ENCODE data around the gene CCDC142. TPM values are rescaled to one million over a fixed set of nuclear protein-coding genes. Genes with fewer than 3 reads are reported as not detected.

CCDC142 gene
- total RNA-seq, 4 donors from 2014 or later = 60.6 to 132 (median 94.7) TPM

GRCh38 chr2:74511104-74511989 is 28.5 kb upstream of the CCDC142 start:
- Histone ChIP-seq H3K4me3 (no peak overlapping the region), H3K27ac (no peak overlapping the region), H3K4me1 (peaks cover 4 to 41% (median 27%) of the 10 kb centered on the region in 4 donors), H3K27me3 (peaks cover 0 to 50% of the 10 kb centered on the region in 2 donors), H3K9me3 (peaks cover 0 to 2% (median 0%) of the 10 kb centered on the region in 4 donors), H3K36me3 (no peaks in the 10 kb centered on the region)
- no peak for TF ChIP-seq CTCF (IDR thresholded peaks at IDR 0.05)
- no peak for TF ChIP-seq POLR2A (IDR thresholded peaks at IDR 0.05)
- DNase-seq = peak in 1 of 3 donors; percentile 10

GRCh38 chr2:74510272-74510671 is 27.5 kb upstream of the CCDC142 start:
- Histone ChIP-seq H3K4me3 (no peak overlapping the region), H3K36me3 (peaks cover 0 to 8% (median 0%) of the 10 kb centered on the region in 3 donors), H3K27ac (no peak overlapping the region), H3K27me3 (peaks cover 0 to 40% of the 10 kb centered on the region in 2 donors), H3K4me1 (peaks cover 0 to 41% (median 18%) of the 10 kb centered on the region in 4 donors), H3K9me3 (no peaks in the 10 kb centered on the region)
- no peak for TF ChIP-seq POLR2A (IDR thresholded peaks at IDR 0.05)
- TF ChIP-seq CTCF (IDR thresholded peaks at IDR 0.05) = no peak
- DNase-seq = no peak

- DNase-seq = peak in 2 of 3 donors; percentile 68 to 70
- TF ChIP-seq POLR2A (IDR thresholded peaks at IDR 0.05) = no peak
- no peak for TF ChIP-seq CTCF (IDR thresholded peaks at IDR 0.05)
- Histone ChIP-seq H3K27ac (peak overlapping the region; percentile 91 to 99 (median 97)), H3K4me3 (peak overlapping the region; percentile 57 to 85 (median 71)), H3K27me3 (peaks cover 0 to 17% of the 10 kb centered on the region in 2 donors), H3K4me1 (peaks cover 0 to 46% (median 9%) of the 10 kb centered on the region in 4 donors), H3K9me3 (no peaks in the 10 kb centered on the region), H3K36me3 (peaks cover 0 to 13% (median 0%) of the 10 kb centered on the region in 3 donors)
These were observed 25.2 kb upstream of the CCDC142 start for GRCh38 chr2:74507926-74508520.

- peak; percentile 36 to 57 for TF ChIP-seq POLR2A (IDR thresholded peaks at IDR 0.05)
- peak; percentile 24 to 50 (median 38) for TF ChIP-seq CTCF (IDR thresholded peaks at IDR 0.05)
- Histone ChIP-seq H3K4me3 (peak within 1 kb of the TSS; percentile 57 to 85 (median 71)), H3K27me3 (peaks cover 0 to 10% of the 10 kb centered on the region in 2 donors), H3K4me1 (peaks cover 0 to 49% (median 12%) of the 10 kb centered on the region in 4 donors), H3K27ac (peak within 1 kb of the TSS; percentile 91 to 99 (median 97)), H3K9me3 (no peaks in the 10 kb centered on the region), H3K36me3 (peaks cover 0 to 13% (median 0%) of the 10 kb centered on the region in 3 donors)
- DNase-seq = peak; percentile 99 to 100 (median 99)
These were observed 24.5 kb upstream of the CCDC142 start, which contains the start of gene PCGF1 for GRCh38 chr2:74507145-74507925. PCGF1 (minus strand) TSS chr2:74507695; CDS start chr2:74507668, 27 bp downstream.

Data from Peyer's patch (tissue), 4 donors.